DOHH2 (cell line): ENCODE results near the gene ODC1.

Experiments used
- H3F3A ChIP-seq: fragments of 200-600 bp; sonication (generic), shearing (Covaris generic); 2 replicates; pipeline ENCODE4 v1.6.0; 2016; ENCODE audit warnings: antibody characterized with exemption, mild to moderate bottlenecking; ENCODE audit not compliant: control insufficient read depth, insufficient read depth
- H3K27ac ChIP-seq: fragments of 200-600 bp; sonication (generic); 2 replicates; pipeline ENCODE4 v1.5.1; 2014; ENCODE audit warnings: low read depth, mild to moderate bottlenecking, low read length, moderate library complexity
- H3K27me3 ChIP-seq: fragments of 200-600 bp; sonication (generic); 2 replicates; pipeline ENCODE4 v1.6.1; 2014; ENCODE audit warnings: mild to moderate bottlenecking, low read length, mixed read lengths; ENCODE audit not compliant: control insufficient read depth
- H3K36me3 ChIP-seq: fragments of 200-600 bp; sonication (generic); 2 replicates; pipeline ENCODE4 v1.6.1; 2014; ENCODE audit warnings: mild to moderate bottlenecking, low read length, moderate library complexity, mixed read lengths; ENCODE audit not compliant: control insufficient read depth
- H3K4me1 ChIP-seq: fragments of 200-600 bp; sonication (generic); 2 replicates; pipeline ENCODE4 v1.6.1; 2014; ENCODE audit warnings: mild to moderate bottlenecking, low read length, mixed read lengths; ENCODE audit not compliant: control insufficient read depth
- H3K4me2 ChIP-seq: fragments of 200-600 bp; sonication (generic); 2 replicates; pipeline ENCODE4 v1.6.0; 2014; ENCODE audit warnings: mild to moderate bottlenecking, low read length, moderate library complexity
- H3K4me3 ChIP-seq: fragments of 200-600 bp; sonication (generic); 2 replicates; pipeline ENCODE4 v1.5.1; 2014; ENCODE audit warnings: mild to moderate bottlenecking, low read length, mixed read lengths
- H3K79me2 ChIP-seq: fragments of 200-600 bp; sonication (generic); 2 replicates; pipeline ENCODE4 v1.6.1; 2014; ENCODE audit warnings: mild to moderate bottlenecking, low read length, mixed read lengths; ENCODE audit not compliant: control insufficient read depth
- H3K9me2 ChIP-seq: fragments of 200-600 bp; sonication (generic); replicated peaks from 2 replicates; pipeline ENCODE4 v1.6.1; 2014; ENCODE audit warnings: mild to moderate bottlenecking, low read length, mixed read lengths; ENCODE audit not compliant: control insufficient read depth
- H3K9me3 ChIP-seq: fragments of 200-600 bp; sonication (generic); 2 replicates; pipeline ENCODE4 v1.6.1; 2014; ENCODE audit warnings: antibody characterized with exemption, low read length, mixed read lengths; ENCODE audit not compliant: control insufficient read depth, insufficient read depth
- H4K20me1 ChIP-seq: fragments of 200-600 bp; sonication (generic); 2 replicates; pipeline ENCODE4 v1.6.0; 2014; ENCODE audit warnings: low read depth, mild to moderate bottlenecking, antibody characterized with exemption, low read length, moderate library complexity; ENCODE audit not compliant: control insufficient read depth, insufficient read depth
- EZH2phosphoT487 ChIP-seq: fragments of 200-600 bp; sonication (generic); IDR thresholded peaks from 2 replicates; pipeline ENCODE4 v1.6.1; 2017; ENCODE audit warnings: borderline replicate concordance, mild to moderate bottlenecking, antibody characterized with exemption, low read length, moderate library complexity, mixed read lengths
- TF ChIP-seq, protein P1 (sequence below): fragments of 200-600 bp; sonication (generic); IDR thresholded peaks from one replicate; pipeline ENCODE4 v1.5.1; 2014; ENCODE audit warnings: antibody characterized with exemption, mild to moderate bottlenecking, low read depth, low read length; ENCODE audit not compliant: poor library complexity, severe bottlenecking

Gene ODC1

DNA sequence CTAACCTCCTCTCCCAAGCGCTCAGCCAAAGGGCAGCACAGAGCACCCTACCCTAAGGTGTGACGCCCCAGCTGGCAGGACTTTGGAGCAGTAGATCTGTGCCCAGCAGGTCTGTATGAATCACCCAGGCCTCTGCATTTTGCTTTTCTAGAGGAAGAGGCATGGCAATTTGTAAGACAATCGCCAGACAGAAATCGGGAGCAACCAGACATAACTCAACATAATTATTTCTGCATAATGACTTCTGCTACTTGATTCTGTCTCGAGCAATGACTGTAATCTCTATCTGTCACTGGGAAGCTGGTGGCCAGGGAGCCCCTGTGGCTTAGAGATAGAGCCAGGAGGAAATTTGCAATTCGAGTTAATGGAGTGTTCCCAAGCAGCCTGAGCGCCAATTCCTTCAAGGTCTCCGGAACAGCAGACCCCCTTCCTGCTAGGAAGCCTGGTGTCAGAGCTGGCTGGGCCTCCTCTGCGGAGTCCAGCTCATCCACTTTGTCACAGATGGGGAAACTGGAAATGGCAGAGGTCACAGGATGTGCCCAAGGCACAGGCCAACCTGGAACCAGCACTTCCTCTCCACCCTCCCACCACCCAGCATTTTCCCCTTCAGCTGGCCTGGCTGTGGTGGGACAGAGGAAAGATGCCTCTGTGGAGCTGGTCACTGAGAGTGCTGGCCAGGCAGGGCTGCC is 55.0 kb downstream of the ODC1 start:
- H3K27ac ChIP-seq: no peak overlapping the region
- H3K9me2 ChIP-seq: no peaks in the 10 kb centered on the region
- no peak overlapping the region for H3K4me2 ChIP-seq
- no peaks in the 10 kb centered on the region for H3K36me3 ChIP-seq
- no peaks in the 10 kb centered on the region for H3K27me3 ChIP-seq
- no peaks in the 10 kb centered on the region for H3F3A ChIP-seq
- H3K4me1 ChIP-seq: peaks cover 13% of the 10 kb centered on the region
- H3K4me3 ChIP-seq: no peak overlapping the region
- H3K79me2 ChIP-seq: no peaks in the 10 kb centered on the region
- peaks cover 3% of the 10 kb centered on the region; the same call in 1 of the 2 replicates for H4K20me1 ChIP-seq
- no peaks in the 10 kb centered on the region for H3K9me3 ChIP-seq
- TF ChIP-seq, protein P1, sequence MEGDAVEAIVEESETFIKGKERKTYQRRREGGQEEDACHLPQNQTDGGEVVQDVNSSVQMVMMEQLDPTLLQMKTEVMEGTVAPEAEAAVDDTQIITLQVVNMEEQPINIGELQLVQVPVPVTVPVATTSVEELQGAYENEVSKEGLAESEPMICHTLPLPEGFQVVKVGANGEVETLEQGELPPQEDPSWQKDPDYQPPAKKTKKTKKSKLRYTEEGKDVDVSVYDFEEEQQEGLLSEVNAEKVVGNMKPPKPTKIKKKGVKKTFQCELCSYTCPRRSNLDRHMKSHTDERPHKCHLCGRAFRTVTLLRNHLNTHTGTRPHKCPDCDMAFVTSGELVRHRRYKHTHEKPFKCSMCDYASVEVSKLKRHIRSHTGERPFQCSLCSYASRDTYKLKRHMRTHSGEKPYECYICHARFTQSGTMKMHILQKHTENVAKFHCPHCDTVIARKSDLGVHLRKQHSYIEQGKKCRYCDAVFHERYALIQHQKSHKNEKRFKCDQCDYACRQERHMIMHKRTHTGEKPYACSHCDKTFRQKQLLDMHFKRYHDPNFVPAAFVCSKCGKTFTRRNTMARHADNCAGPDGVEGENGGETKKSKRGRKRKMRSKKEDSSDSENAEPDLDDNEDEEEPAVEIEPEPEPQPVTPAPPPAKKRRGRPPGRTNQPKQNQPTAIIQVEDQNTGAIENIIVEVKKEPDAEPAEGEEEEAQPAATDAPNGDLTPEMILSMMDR: no peak
- TF ChIP-seq EZH2phosphoT487: no peak

DNA sequence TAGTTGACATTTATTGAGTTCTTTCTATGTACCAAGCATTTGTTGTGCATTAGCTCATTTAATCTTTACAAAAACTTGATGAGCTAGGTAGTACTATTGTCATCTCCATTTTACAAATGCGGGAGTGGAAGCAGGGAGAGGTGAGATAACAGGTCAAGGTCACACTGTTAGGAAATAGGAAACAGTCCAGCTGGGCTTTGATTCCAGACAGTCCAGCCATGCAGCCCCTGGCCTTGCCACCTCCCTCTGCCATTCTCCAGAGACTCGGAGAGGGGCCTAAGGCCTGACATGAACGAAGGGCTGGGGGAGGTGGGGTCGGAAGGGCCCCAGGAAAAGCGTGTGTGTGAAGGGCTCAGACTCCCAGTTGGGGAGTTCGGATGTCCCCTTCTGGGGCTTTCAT is 55.6 kb downstream of the ODC1 start:
- Histone ChIP-seq H3K79me2 (no peaks in the 10 kb centered on the region), H3K36me3 (no peaks in the 10 kb centered on the region), H3K4me1 (peaks cover 13% of the 10 kb centered on the region), H3K4me3 (no peak overlapping the region), H3K9me3 (no peaks in the 10 kb centered on the region), H3K27me3 (no peaks in the 10 kb centered on the region), H3F3A (no peaks in the 10 kb centered on the region), H3K4me2 (no peak overlapping the region), H4K20me1 (peaks cover 3% of the 10 kb centered on the region; the same call in 1 of the 2 replicates), H3K9me2 (no peaks in the 10 kb centered on the region), H3K27ac (no peak overlapping the region)
- no peak for TF ChIP-seq EZH2phosphoT487
- TF ChIP-seq, protein P1: no peak

DNA sequence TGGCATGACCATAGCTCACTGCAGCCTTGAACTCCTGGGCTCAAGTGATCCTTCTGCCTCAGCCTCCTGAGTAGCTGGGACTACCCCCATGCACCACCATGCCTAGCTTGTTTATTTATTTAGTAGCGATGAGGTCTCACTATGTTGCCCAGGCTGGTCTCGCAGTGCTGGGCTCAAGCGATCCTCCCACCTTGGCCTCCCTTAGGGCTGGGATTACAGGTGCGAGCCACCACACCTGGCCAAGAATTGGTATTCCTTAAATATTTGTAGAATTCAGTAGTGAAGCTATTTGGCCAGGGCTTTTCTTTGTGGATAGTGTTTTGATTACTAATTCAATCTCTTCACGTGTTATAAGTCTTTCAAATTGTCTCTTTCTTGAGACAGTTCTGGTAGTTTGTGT is 56.0 kb downstream of the ODC1 start:
- no peaks in the 10 kb centered on the region for H3K79me2 ChIP-seq
- no peak overlapping the region for H3K4me2 ChIP-seq
- no peaks in the 10 kb centered on the region for H3K36me3 ChIP-seq
- no peaks in the 10 kb centered on the region for H3F3A ChIP-seq
- no peaks in the 10 kb centered on the region for H3K9me3 ChIP-seq
- TF ChIP-seq, protein P1: no peak
- no peak for TF ChIP-seq EZH2phosphoT487
- no peak overlapping the region for H3K27ac ChIP-seq
- no peaks in the 10 kb centered on the region for H3K27me3 ChIP-seq
- no peaks in the 10 kb centered on the region for H3K9me2 ChIP-seq
- peaks cover 3% of the 10 kb centered on the region; the same call in 1 of the 2 replicates for H4K20me1 ChIP-seq
- no peak overlapping the region for H3K4me3 ChIP-seq
- peaks cover 13% of the 10 kb centered on the region for H3K4me1 ChIP-seq
